ENCODE data around the gene LCMT2. TPM values are rescaled to one million over a fixed set of nuclear protein-coding genes. Genes with fewer than 3 reads are reported as not detected.
"Not testable (repeated sequence)": the region's sequence is repeated elsewhere in the genome, so short reads cannot be mapped to it uniquely, and the experiment has no call there.

Gene LCMT2
- polyA plus RNA-seq, 1 donor from 2014 or later: 2.8 TPM

DNA sequence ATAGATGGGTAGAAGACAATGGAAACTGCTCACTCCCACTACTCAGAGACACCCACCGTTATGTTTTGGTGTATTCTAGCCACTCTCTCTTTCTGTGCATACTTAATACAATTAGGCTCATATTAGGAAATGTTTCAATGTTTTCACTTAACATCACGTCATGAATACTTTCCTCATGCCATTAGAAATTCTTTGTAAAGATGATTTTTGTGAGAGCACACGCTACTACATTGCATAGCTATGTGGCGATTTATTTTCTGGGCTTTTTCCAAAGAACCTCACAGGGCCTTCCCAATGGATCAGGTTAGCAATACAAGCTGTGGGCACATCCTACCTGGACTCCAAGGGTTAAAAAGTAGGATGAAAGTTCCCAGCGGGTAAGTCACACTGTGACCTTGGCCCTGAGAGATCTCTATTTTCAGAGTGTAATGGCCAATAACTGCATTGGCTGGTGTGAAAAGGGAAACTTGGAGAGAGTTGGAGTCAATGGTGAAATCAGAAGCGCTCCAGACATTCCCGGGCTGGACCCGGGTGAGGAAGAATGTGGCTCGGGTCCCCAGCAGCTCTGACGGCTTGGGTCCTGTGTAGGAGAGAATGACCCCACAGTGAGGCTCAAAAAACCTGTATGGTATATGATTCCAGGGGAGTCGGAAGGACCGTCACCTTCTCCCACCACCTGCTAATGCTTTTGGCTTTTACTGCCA is 37.8 kb downstream of the LCMT2 start:
- no peak overlapping the region for H3K27ac Mint-ChIP-seq
- H3K36me3 Mint-ChIP-seq: no peaks in the 10 kb centered on the region
- H3K4me3 Mint-ChIP-seq: no peak overlapping the region
- H3K4me1 Mint-ChIP-seq: no peaks in the 10 kb centered on the region
- peaks cover 32% of the 10 kb centered on the region for H3K27me3 Mint-ChIP-seq
- H3K9me3 Mint-ChIP-seq: peaks cover 0 to 1% (median 0%) of the 10 kb centered on the region in 3 donors

DNA sequence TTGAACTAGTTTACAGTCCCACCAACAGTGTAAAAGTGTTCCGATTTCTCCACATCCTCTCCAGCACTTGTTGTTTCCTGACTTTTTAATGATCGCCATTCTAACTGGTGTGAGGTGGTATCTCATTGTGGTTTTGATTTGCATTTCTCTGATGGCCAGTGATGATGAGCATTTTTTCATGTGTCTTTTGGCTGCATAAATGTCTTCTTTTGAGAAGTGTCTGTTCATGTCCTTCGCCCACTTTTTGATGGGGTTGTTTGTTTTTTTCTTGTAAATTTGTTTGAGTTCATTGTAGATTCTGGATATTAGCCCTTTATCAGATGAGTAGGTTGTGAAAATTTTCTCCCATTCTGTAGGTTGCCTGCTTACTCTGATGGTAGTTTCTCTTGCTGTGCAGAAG is 40.7 kb downstream of the LCMT2 start:
- H3K4me3 Mint-ChIP-seq, H3K9me3 Mint-ChIP-seq, H3K27ac Mint-ChIP-seq, H3K4me1 Mint-ChIP-seq, H3K36me3 Mint-ChIP-seq: not testable (repeated sequence)
- H3K27me3 Mint-ChIP-seq: peaks cover 24% of the 10 kb centered on the region

DNA sequence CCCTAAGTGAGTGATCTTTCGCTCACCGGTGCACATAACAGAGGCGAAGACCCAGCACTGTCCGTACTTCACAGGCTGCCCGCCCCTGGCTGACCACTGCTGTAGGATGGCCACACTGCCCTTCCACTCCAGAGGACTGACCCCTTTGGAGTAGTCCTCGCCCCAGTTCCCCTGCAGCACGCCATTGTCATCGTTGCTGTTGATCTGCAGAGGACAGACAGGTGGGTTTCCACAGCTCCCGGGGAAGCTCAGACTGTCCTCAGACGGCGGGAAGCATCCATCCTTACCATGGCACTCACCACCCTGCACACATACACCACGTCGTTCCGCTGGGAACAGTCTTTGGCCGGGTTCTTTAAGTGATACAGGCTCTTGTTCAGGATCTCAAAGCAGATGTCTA is 43.1 kb downstream of the LCMT2 start:
- no peaks in the 10 kb centered on the region for H3K36me3 Mint-ChIP-seq
- H3K4me3 Mint-ChIP-seq: no peak overlapping the region
- H3K27me3 Mint-ChIP-seq: peaks cover 5% of the 10 kb centered on the region
- no peak overlapping the region for H3K27ac Mint-ChIP-seq
- peaks cover 0 to 1% (median 0%) of the 10 kb centered on the region in 3 donors for H3K9me3 Mint-ChIP-seq
- H3K4me1 Mint-ChIP-seq: peaks cover 7 to 16% (median 8%) of the 10 kb centered on the region in 3 donors

DNA sequence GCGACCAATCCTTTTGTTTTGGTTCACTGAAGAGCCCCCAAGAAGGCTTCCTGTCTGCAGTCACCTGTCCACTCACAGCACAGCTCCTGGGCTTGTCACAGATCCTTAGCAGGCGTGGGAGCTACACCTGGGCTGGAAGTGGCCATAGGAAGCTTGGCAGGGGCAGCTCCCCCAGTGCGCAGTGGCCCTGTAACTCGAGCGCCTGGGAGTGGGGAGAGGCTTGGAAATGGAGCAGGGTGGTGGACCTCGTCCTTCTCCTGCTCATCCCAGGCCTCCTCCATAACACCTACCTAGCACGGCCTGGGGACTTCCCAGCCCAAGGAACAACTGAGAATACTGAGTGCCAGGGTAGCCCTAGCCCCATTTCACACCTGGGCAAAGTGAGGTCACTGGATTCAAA is 44.3 kb downstream of the LCMT2 start:
- H3K9me3 Mint-ChIP-seq: peaks cover 0 to 1% (median 0%) of the 10 kb centered on the region in 3 donors
- H3K27ac Mint-ChIP-seq: no peak overlapping the region
- no peaks in the 10 kb centered on the region for H3K36me3 Mint-ChIP-seq
- no peak overlapping the region for H3K4me3 Mint-ChIP-seq
- H3K27me3 Mint-ChIP-seq: peaks cover 5% of the 10 kb centered on the region
- H3K4me1 Mint-ChIP-seq: peaks cover 7 to 16% (median 8%) of the 10 kb centered on the region in 3 donors

DNA sequence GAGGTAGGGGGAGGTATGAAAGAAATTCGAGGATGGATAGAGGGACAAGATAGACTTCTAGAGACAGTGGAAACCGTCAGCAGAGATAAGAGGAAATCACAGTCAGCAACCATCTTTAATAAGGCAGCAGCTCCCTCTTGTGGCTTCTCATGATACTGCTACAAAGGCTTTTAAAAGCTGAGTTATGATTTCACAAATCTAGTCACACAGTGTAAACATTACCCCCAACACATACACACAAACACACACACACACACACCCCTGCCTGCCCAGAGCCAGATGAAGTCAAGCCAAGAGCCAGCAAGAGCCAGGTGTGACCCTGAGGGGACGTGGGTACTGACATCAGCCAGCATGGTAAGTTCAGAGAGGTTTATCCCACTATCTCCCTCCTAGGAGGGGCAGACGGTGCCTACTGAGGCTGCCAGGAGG is 44.8 kb downstream of the LCMT2 start:
- H3K27ac Mint-ChIP-seq: no peak overlapping the region
- H3K9me3 Mint-ChIP-seq: peaks cover 0 to 1% (median 0%) of the 10 kb centered on the region in 3 donors
- no peaks in the 10 kb centered on the region for H3K36me3 Mint-ChIP-seq
- H3K4me3 Mint-ChIP-seq: peak overlapping the region in 1 of 4 donors; percentile 39
- H3K27me3 Mint-ChIP-seq: peaks cover 3% of the 10 kb centered on the region
- H3K4me1 Mint-ChIP-seq: peaks cover 7 to 16% (median 8%) of the 10 kb centered on the region in 3 donors

DNA sequence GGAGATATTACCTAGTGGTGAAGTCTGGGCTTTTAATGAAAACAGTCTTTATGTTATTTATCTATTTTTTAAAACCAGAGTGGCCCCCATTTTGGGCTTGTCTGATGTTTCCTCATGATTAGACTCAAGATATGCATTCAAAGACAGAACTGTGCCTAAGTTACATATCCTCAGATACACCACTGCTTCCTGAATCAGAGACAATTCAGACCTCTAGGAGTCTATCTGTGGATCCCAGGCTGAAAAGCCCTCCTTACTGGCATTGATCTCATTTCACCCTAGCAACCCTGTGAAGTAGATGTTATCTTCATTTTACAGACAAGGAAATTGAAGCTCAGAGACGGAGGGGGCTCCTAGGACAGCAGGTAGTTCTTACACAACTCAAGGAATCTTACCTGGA is 46.8 kb downstream of the LCMT2 start:
- Mint-ChIP-seq H3K27me3 (peaks cover 2% of the 10 kb centered on the region), H3K27ac (no peak overlapping the region), H3K4me3 (no peak overlapping the region), H3K9me3 (no peaks in the 10 kb centered on the region), H3K4me1 (peaks cover 7 to 16% (median 8%) of the 10 kb centered on the region in 3 donors), H3K36me3 (no peaks in the 10 kb centered on the region)

DNA sequence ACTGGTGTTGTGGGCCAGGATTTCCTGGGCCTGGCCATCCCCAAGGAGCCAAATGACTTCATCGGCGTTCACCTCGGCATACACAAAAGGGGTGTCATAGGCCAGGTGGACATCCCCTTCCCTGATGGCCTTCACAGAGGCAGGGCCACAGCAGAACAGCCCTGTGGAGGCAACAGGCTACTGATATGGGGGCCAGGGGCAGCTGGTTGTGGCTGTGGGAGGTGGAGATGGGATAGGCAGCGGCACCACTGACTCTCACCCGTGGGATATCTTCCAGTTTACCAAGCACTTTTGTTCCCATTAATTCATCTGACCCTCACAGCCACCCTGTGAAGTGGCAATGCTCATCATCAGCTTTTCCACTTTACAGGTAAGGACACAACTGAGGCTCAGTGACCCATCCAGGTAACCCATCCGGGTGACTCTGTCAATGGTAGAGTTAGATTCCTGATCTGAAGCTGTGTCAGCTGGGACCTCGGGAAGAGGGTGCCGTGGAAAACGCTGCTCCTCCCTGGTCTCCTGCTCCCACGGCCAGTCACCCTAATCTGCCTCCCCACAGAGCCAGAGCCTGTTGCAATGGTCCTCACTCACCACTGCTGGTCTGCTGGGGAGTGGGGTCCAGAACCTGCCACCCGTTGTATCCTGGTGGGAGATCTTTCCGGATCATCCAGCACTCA is 48.3 kb downstream of the LCMT2 start:
- Mint-ChIP-seq H3K4me1 (peaks cover 7 to 21% (median 13%) of the 10 kb centered on the region in 3 donors), H3K27me3 (peaks cover 2% of the 10 kb centered on the region), H3K36me3 (no peaks in the 10 kb centered on the region), H3K9me3 (no peaks in the 10 kb centered on the region), H3K27ac (no peak overlapping the region), H3K4me3 (no peak overlapping the region)

DNA sequence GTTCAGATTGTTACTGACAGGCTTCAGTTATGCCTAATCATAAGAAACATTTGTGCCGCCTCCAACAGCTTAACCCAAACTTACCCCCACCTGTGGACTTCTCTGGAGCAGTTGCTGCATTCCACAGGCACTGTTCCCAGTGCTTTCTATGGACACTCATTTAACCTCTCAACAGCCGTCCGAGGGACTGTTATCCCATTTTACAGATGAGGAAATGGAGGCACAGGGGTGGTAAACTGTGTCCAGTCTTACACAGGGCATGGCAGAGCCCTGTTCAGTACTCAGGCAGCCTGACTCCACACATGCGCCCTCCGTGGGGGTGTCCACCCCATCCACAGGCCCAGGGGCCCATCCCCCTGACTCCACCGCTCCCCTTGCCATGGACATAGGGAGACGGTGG is 49.4 kb downstream of the LCMT2 start:
- Mint-ChIP-seq H3K27me3 (peaks cover 2% of the 10 kb centered on the region), H3K27ac (peak overlapping the region in 1 of 3 donors; percentile 58), H3K36me3 (peaks cover 2% of the 10 kb centered on the region), H3K9me3 (no peaks in the 10 kb centered on the region), H3K4me3 (no peak overlapping the region), H3K4me1 (peaks cover 7 to 23% (median 16%) of the 10 kb centered on the region in 3 donors)

DNA sequence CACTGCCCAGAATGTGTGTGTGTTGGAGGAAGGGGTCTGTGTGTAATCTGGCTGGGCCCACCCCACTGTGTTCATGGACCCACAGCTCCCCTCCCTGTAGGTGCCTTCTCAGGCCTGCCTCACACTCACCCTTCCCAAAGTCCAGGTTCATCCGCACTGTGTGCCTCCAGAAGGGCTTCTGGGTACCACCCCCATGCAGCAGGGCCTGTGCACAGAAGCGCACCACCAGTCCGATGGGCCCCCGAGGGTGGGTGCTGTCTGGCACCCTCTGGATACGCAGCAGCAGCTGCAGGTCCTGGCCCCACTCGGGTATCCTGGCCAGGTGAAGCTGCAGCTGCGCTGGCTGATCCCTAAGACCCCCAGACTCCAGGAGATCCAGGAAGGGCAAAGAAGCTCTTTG is 50.9 kb downstream of the LCMT2 start:
- H3K36me3 Mint-ChIP-seq: peaks cover 3% of the 10 kb centered on the region
- no peak overlapping the region for H3K4me3 Mint-ChIP-seq
- H3K9me3 Mint-ChIP-seq: no peaks in the 10 kb centered on the region
- H3K4me1 Mint-ChIP-seq: peaks cover 6 to 14% (median 13%) of the 10 kb centered on the region in 3 donors
- H3K27me3 Mint-ChIP-seq: no peaks in the 10 kb centered on the region
- H3K27ac Mint-ChIP-seq: no peak overlapping the region

DNA sequence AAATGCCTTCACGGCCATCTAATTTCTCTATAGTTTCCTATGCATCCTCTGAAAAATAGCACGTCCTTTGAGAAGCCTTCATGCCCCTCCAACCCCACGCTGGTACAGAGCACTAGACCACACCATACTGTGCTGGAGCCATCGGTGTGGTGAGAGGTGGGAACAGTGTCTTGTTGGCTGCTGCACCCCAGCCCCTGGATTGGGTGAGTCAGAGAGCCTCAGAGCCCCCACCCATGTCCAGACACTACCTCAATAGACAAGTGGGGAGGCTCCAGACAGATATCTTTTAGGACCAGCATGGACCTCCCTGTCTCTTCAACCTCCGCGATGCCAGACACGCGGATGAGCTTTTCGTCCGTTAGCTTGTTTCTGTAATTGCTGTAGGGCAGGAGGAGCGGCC is 51.5 kb downstream of the LCMT2 start:
- Mint-ChIP-seq H3K27me3 (no peaks in the 10 kb centered on the region), H3K9me3 (no peaks in the 10 kb centered on the region), H3K36me3 (peaks cover 3% of the 10 kb centered on the region), H3K4me3 (no peak overlapping the region), H3K4me1 (peaks cover 0 to 9% (median 9%) of the 10 kb centered on the region in 3 donors), H3K27ac (no peak overlapping the region)

DNA sequence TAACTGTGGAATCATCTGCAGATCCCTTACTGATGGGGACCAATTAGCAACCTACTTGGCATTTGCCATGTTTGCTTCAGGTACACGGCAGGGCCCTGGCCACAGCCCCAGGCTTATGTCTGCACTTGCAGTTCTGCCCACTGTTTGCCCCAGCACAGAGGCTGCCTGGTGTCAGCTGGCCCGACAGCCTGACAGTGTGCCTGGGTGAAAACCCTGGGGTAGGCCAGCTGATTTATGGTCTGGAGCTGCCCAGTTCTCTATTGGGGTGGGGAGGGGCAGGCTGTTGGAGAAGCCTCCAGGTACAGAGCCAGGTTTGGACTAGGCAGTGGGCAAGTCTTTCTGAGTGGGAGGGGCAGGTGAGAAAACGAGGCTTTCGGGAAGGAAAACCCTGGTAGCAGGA is 52.5 kb downstream of the LCMT2 start:
- peak overlapping the region in 1 of 3 donors; percentile 50 for H3K27ac Mint-ChIP-seq

DNA sequence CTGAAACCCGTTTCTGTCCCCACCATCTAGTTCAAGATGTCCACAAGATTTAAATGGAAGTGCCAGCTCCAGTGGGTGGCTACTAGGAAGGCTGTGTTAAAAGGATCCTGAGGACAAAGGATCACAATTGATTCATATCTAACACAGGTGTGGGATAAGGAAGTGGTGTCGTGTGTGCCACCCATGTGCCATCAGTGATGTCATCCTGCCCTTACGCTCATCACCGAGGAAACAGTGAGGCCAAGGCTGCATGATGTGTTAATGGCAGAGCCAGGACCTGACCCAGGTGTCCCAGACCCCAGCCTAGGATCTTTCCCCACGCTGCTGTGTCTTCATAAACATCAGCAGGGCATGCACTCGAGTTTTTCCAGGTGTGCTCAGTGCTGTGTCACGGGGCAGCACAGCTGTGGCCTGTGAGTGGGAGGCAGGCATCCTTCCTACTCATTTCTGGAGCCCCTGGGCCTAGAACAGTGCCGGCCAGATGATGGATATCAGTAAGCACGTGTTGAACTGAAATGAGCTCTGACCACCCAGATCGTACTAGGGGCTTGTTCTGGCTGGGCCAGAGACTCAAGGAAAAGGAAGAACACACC is 53.0 kb downstream of the LCMT2 start:
- Mint-ChIP-seq H3K9me3 (peaks cover 0 to 2% (median under 1%) of the 10 kb centered on the region in 3 donors), H3K4me3 (no peak overlapping the region), H3K36me3 (peaks cover 3% of the 10 kb centered on the region), H3K4me1 (peaks cover 0 to 12% (median 9%) of the 10 kb centered on the region in 3 donors), H3K27me3 (no peaks in the 10 kb centered on the region), H3K27ac (no peak overlapping the region)

More for the DNA sequence above, 52.5 kb downstream of the LCMT2 start:
- H3K36me3 Mint-ChIP-seq: peaks cover 3% of the 10 kb centered on the region
- H3K9me3 Mint-ChIP-seq: no peaks in the 10 kb centered on the region
- H3K4me3 Mint-ChIP-seq: no peak overlapping the region
- H3K4me1 Mint-ChIP-seq: peaks cover 0 to 11% (median 9%) of the 10 kb centered on the region in 3 donors
- H3K27me3 Mint-ChIP-seq: no peaks in the 10 kb centered on the region

DNA sequence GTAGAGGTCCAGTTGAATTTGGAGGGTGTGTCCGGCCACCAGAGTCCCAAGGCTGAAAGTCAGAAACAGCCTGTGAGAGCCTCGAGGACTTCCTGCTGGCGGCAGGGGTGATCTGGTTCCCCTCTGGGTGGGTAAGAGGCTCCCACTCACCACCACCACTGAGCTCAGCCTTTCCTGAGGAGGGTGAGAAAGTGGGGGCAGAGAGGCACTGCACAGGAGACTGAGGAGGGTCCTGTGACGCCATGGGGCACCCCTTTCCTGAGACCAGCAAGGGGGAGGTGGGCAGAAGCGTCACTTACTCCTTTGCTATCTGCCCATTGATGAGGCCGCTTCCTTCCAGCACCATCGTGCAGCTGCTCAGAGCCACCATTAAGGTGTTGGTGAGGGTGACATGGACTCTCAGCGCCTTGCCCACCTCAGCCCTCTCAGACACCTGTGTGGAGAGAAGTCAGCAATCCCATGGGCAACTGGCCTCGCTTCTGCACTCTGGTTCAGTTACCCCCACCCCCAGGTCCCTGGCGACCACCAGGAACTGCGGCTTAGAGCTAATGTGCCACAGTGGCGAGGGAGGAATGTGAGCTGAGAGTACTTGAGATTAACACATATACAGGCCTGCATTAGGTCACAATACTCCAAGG is 53.7 kb downstream of the LCMT2 start:
- Mint-ChIP-seq H3K27me3 (no peaks in the 10 kb centered on the region), H3K36me3 (peaks cover 3% of the 10 kb centered on the region), H3K4me3 (no peak overlapping the region), H3K9me3 (peaks cover 0 to 7% (median 5%) of the 10 kb centered on the region in 3 donors), H3K4me1 (peaks cover 4 to 17% (median 9%) of the 10 kb centered on the region in 3 donors), H3K27ac (no peak overlapping the region)

DNA sequence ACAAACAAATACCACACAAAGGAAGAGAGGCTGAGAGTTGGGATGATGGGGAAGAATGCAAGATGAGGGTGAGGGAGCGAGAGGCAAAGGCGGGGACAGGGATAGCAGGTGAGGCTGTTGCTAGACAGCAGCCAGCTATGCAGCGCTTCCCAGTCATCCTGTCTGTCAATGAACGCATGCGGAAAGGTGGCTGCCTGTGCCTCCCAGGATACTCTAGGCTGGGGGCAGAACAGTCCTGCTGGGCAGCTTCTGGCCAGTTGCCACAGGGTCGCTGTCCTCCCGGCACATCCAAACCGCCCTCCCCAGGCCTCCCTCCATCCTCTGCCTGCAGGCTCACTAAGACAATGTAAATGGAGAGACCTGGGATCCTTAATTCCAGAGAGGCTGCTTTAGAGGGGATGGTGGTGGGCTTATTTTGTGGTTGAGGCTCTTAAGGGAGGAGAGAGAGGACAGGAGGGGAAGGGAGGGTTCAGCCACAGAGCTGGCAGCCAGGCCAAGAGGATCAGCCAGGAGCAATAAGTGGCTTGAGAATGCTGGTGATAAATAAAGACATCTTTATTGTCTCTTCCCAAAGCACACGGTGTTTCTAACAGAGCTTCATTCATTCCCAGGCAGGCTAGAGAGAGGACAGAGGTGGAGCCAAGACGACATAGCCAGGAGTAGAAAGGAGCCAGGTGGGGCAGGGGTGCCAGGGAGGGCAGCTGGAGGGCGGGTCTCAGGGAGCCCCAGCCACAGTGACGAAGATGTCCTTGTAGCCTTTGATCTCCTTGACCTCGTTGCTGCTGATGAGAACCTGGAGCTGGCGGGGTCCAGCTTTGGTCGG is 54.4 kb downstream of the LCMT2 start:
- Mint-ChIP-seq H3K36me3 (peaks cover 3% of the 10 kb centered on the region), H3K4me3 (peak overlapping the region in 1 of 4 donors; percentile 10), H3K9me3 (peaks cover 0 to 7% (median 5%) of the 10 kb centered on the region in 3 donors), H3K27me3 (no peaks in the 10 kb centered on the region), H3K4me1 (peaks cover 11 to 21% (median 13%) of the 10 kb centered on the region in 3 donors), H3K27ac (no peak overlapping the region)
